K562 (cell line): ENCODE results near the gene LAP3. TPM values are rescaled to one million over a fixed set of nuclear protein-coding genes. Genes with fewer than 3 reads are reported as not detected.
A peak's percentile ranks its signal among the peaks of the same experiment; 100 is the strongest.

Source experiments
- ATAC-seq: fragments of 200-7000 bp; cut with Tn5 transposase; 3 replicates; pipeline ENCODE4 v1.9.1; 2020; ENCODE audit warnings: moderate library complexity
- BruUV-seq: library from RNA; stranded (reverse); fragments of 400-500 nt; replicated peaks from 2 replicates; lab custom pipeline; 2021; lab: Mats Ljungman, UMichigan
- CTCF ChIA-PET: fragments of 300-600 bp; formaldehyde crosslinking; extraction: SDS; loops from one replicate; lab custom pipeline; 2021; ENCODE audit warnings: low intra/inter-chr PET ratio; lab: Yijun Ruan, JAX
- POLR2A ChIA-PET: fragments of 300-600, 350-650 bp; sonication (Branson Sonifier 250); formaldehyde crosslinking; extraction: SDS; loops from one replicate; lab custom pipeline; 2021; ENCODE audit warnings: antibody characterized with exemption, inconsistent platforms; lab: Yijun Ruan, JAX
- DNase-seq, 4 experiments: peaks; one replicate each; pipeline versions ENCODE4 v3.0.0 to v3.0.0-alpha.2; 2011 to 2018; ENCODE audit warnings: low spot score in 3 of 4, mixed read lengths in 3 of 4; ENCODE audit errors: extremely low read depth in 1 of 4
- FAIRE-seq: peaks from 2 replicates; lab custom pipeline; 2011; peaks lifted over from hg19 to GRCh38; lab: Jason Lieb, UNC
- H2AFZ ChIP-seq: 2 replicates; pipeline ENCODE4 v1.6.0; 2011; ENCODE audit warnings: low read depth, low read length, control low read depth, inconsistent platforms
- H3K27ac ChIP-seq: fragments of 200-600 bp; 3 replicates; pipeline ENCODE4 v1.8.0; 2011; ENCODE audit warnings: low read depth, mild to moderate bottlenecking, control low read depth, inconsistent platforms, low read length, moderate library complexity, mixed read lengths; ENCODE audit errors: extremely low read depth
- H3K27me3 ChIP-seq, 2 experiments: fragments of 300-600 bp in 1 of 2; 2 replicates in 1 of 2; 3 replicates in 1 of 2; pipeline versions ENCODE4 v1.6.0 to v1.8.0; 2011; ENCODE audit warnings: inconsistent platforms in 2 of 2, low read length in 2 of 2, mild to moderate bottlenecking in 1 of 2, mixed read lengths in 1 of 2, moderate library complexity in 1 of 2; ENCODE audit not compliant: control insufficient read depth in 2 of 2, insufficient read depth in 2 of 2
- H3K36me3 ChIP-seq: fragments of 300-600 bp; 3 replicates; pipeline ENCODE4 v1.8.0; 2011; ENCODE audit warnings: mild to moderate bottlenecking, low read length, inconsistent platforms; ENCODE audit not compliant: control insufficient read depth, insufficient read depth
- H3K4me1 ChIP-seq, 2 experiments: fragments of 200-600 bp in 1 of 2; replicated peaks in 1 of 2; 2 replicates in 1 of 2; 3 replicates in 1 of 2; pipeline versions ENCODE4 v1.5.1 to v1.8.0; 2011; ENCODE audit warnings: inconsistent platforms in 2 of 2, low read length in 2 of 2, mild to moderate bottlenecking in 1 of 2, mixed read lengths in 1 of 2, moderate library complexity in 1 of 2; ENCODE audit not compliant: control insufficient read depth in 2 of 2, insufficient read depth in 2 of 2
- H3K4me2 ChIP-seq: 2 replicates; pipeline ENCODE4 v1.6.1; 2011; ENCODE audit warnings: low read length, control low read depth, inconsistent platforms, mixed read lengths; ENCODE audit not compliant: insufficient read depth
- H3K4me3 ChIP-seq: fragments of 200-600 bp; sonication (generic), shearing (Covaris generic); 2 replicates; pipeline ENCODE4 v1.5.1; 2016; ENCODE audit warnings: control low read depth, inconsistent platforms
- H3K79me2 ChIP-seq: fragments of 200-600 bp; 3 replicates; pipeline ENCODE4 v1.8.0; 2011; ENCODE audit warnings: low read length, inconsistent platforms; ENCODE audit not compliant: control insufficient read depth, insufficient read depth
- H3K9ac ChIP-seq, 2 experiments: 2 replicates each; pipeline versions ENCODE4 v1.6.0 to v1.6.1; 2011; ENCODE audit warnings: low read depth in 2 of 2, low read length in 2 of 2, control low read depth in 1 of 2, inconsistent platforms in 1 of 2, mild to moderate bottlenecking in 1 of 2, mixed read lengths in 1 of 2; ENCODE audit not compliant: insufficient read depth in 1 of 2
- H3K9me1 ChIP-seq: one replicate; pipeline ENCODE4 v1.6.0; 2011; ENCODE audit warnings: inconsistent platforms, mild to moderate bottlenecking, low read length, moderate library complexity; ENCODE audit not compliant: control insufficient read depth, insufficient read depth
- H3K9me3 ChIP-seq: replicated peaks from 2 replicates; pipeline ENCODE4 v1.5.1; 2011; ENCODE audit warnings: low read depth, low read length, inconsistent platforms; ENCODE audit not compliant: control insufficient read depth, insufficient read depth
- H4K20me1 ChIP-seq: replicated peaks from 2 replicates; pipeline ENCODE4 v1.6.1; 2011; ENCODE audit warnings: low read length, inconsistent platforms, mixed read lengths; ENCODE audit not compliant: control insufficient read depth, insufficient read depth
- BCL6 ChIP-seq: fragments of 250-450 bp; sonication (Bioruptor Pico); IDR thresholded peaks from 2 replicates; pipeline ENCODE4 v1.4.0; 2020
- FOSL1 ChIP-seq: fragments of 200-800 bp; sonication (Bioruptor generic); conservative IDR thresholded peaks from 2 replicates; pipeline ENCODE4 v1.6.1; 2016; ENCODE audit warnings: missing genetic modification characterization, missing compliant biosample characterization
- JUND ChIP-seq, 2 experiments: IDR thresholded peaks; 2 replicates in 1 of 2; 3 replicates in 1 of 2; pipeline ENCODE4 v1.6.1; 2011; ENCODE audit warnings: borderline replicate concordance in 2 of 2, low read depth in 2 of 2, low read length in 2 of 2, improper control_type of control experiment in 1 of 2, missing biosample characterization in 1 of 2, missing genetic modification characterization in 1 of 2, missing genetic modification reagents in 1 of 2
- MTF1 ChIP-seq: fragments of 250-450 bp; sonication (Bioruptor Pico); IDR thresholded peaks from 2 replicates; pipeline ENCODE4 v1.9.0; 2021; ENCODE audit warnings: moderate library complexity, mild to moderate bottlenecking, inconsistent platforms, borderline replicate concordance
- PML ChIP-seq: IDR thresholded peaks from 2 replicates; pipeline ENCODE4 v1.6.1; 2012; ENCODE audit warnings: low read length, inconsistent platforms
- SIRT6 ChIP-seq: IDR thresholded peaks from one replicate; pipeline ENCODE4 v1.6.1; 2012; ENCODE audit warnings: low read depth, mild to moderate bottlenecking, control low read depth, inconsistent platforms, low read length, moderate library complexity
- SNRNP70 ChIP-seq: fragments of 200-400 bp; formaldehyde crosslinking; optimal IDR thresholded peaks from 2 replicates; pipeline ENCODE3; 2017; ENCODE audit warnings: low read depth, low read length
- TCF7 ChIP-seq: sonication (generic); IDR thresholded peaks from 2 replicates; pipeline ENCODE4 v1.6.1; 2016; ENCODE audit warnings: antibody characterized with exemption, borderline replicate concordance
- ZNF707 ChIP-seq: fragments of 250-450 bp; sonication (Bioruptor Pico); conservative IDR thresholded peaks from 2 replicates; pipeline ENCODE4 v1.8.0; 2022; ENCODE audit warnings: inconsistent platforms, mild to moderate bottlenecking, moderate library complexity
- WGBS: fragments of 100-300 bp; shearing (Covaris generic); methylation state at CpG from one replicate; pipeline ENCODE4 v1.1.6; 2016; ENCODE audit warnings: low coverage, mixed read lengths; ENCODE audit not compliant: insufficient coverage; ENCODE audit errors: missing lambda C conversion rate; 5-methylcytosine and 5-hydroxymethylcytosine counted together
- in situ Hi-C: fragments of 300-500 bp; cut with MboI; formaldehyde crosslinking; loops from 4 replicates; pipeline ENCODE4 v1.15.0; 2018; ENCODE audit warnings: inconsistent platforms, mixed read lengths
- intact Hi-C: fragments of 100-400 bp; cut with micrococcal nuclease; formaldehyde crosslinking; loops from 2 replicates; pipeline ENCODE4 v1.14.2; 2022
- polyA plus RNA-seq, 8 experiments: library from polyadenylated mRNA; depleted of rRNA in 4 of 8; stranded (reverse) in 5 of 8; unstranded in 3 of 8; fragments of >200 nt; fragmentation: Nextera tagmentation in 2 of 8; fragmentation: Illumina TruSeq in 1 of 8; extraction: Ambion mirVana in 2 of 8; extraction: Trizol in 1 of 8; gene quantifications; 2 replicates each; pipeline versions ENCODE4 v1.2.1 to v1.2.3, GENCODE V29; 2011 to 2014; ENCODE audit warnings: inconsistent platforms in 1 of 8, missing spikeins in 1 of 8
- total RNA-seq, 7 experiments: library from RNA; depleted of rRNA in 6 of 7; stranded (reverse); fragments of >200 nt in 6 of 7; fragmentation: Illumina TruSeq in 2 of 7; extraction: Trizol in 2 of 7; gene quantifications; 2 replicates each; pipeline versions ENCODE4 v1.2.1 to v1.2.3, GENCODE V29; 2011 to 2021; ENCODE audit warnings: low replicate concordance in 1 of 7
- TF ChIP-seq, protein P1 (sequence below), 2 experiments: fragments of 150-350 bp in 1 of 2; IDR thresholded peaks; 2 replicates each; pipeline ENCODE4 v1.6.1; 2012 to 2016; ENCODE audit warnings: low read depth in 2 of 2, low read length in 2 of 2, mild to moderate bottlenecking in 1 of 2, moderate library complexity in 1 of 2
- TF ChIP-seq, protein P2 (sequence below): fragments of 250-450 bp; sonication (Bioruptor Pico); IDR thresholded peaks from 2 replicates; pipeline ENCODE4 v1.8.0; 2021; ENCODE audit warnings: borderline replicate concordance, mild to moderate bottlenecking, moderate library complexity; ENCODE audit not compliant: poor library complexity, severe bottlenecking

The LAP3 gene
- total and polyA plus RNA-seq, 9 of the 15 experiments (the other 6 are each of a cell fraction or from before 2014, with no cell fraction given): 82.3 to 170 (median 107) TPM

- H3K27me3 ChIP-seq: no peaks in the 10 kb centered on the region; a peak in 1 of 5 replicates
- H3K79me2 ChIP-seq: no peaks in the 10 kb centered on the region
- no peaks in the 10 kb centered on the region for H4K20me1 ChIP-seq
- no peak overlapping the region for H3K4me2 ChIP-seq
- no peak overlapping the region for H3K9ac ChIP-seq
- CTCF ChIA-PET: no interaction called here
- in situ Hi-C loops: loop anchor here (10.0 to 25.0 kb wide), 2 partner anchors 249 to 1042 kb away; no protein-coding TSS in a partner anchor
- no peaks in the 10 kb centered on the region for H3K9me1 ChIP-seq
- peaks cover 0 to 5% of the 10 kb centered on the region in 2 experiments; a peak in 4 of 5 replicates for H3K4me1 ChIP-seq
- H3K36me3 ChIP-seq: no peaks in the 10 kb centered on the region
- ATAC-seq (no peak), DNase-seq (no peak), FAIRE-seq (no peak)
- no peak overlapping the region for H3K27ac ChIP-seq
- POLR2A ChIA-PET: interaction anchor here (0.6 to 0.9 kb wide), 4 partner anchors 15 to 115 kb away, joined by 3 read pairs; no protein-coding TSS in a partner anchor
- H3K9me3 ChIP-seq: no peaks in the 10 kb centered on the region; the same call in 1 of the 2 replicates
- WGBS: 38% methylated on average over 11 of the region's 11 CpGs
- intact Hi-C loops: loop anchor here (10.0 kb wide), 1 partner anchor 479 kb away; the partner anchor contains the start of gene LCORL
- no peak overlapping the region for H3K4me3 ChIP-seq
- TF ChIP-seq TCF7 (no peak), PML (no peak), FOSL1 (tag) (peak; percentile 63), ZNF707 (CRISPR knock-in tag) (no peak), BCL6 (CRISPR knock-in tag) (no peak), SIRT6 (no peak), JUND (IDR thresholded peaks at IDR 0.05; ENCODE audit: borderline replicate concordance, low read depth, low read length) (no peak), JUND (tag; IDR thresholded peaks at IDR 0.05; ENCODE audit: borderline replicate concordance, low read depth, low read length) (0 out of 3 replicates have a peak, but pooled peaks have one; percentile 18), MTF1 (CRISPR knock-in tag) (no peak), SNRNP70 (no peak)
- TF ChIP-seq, protein P1, sequence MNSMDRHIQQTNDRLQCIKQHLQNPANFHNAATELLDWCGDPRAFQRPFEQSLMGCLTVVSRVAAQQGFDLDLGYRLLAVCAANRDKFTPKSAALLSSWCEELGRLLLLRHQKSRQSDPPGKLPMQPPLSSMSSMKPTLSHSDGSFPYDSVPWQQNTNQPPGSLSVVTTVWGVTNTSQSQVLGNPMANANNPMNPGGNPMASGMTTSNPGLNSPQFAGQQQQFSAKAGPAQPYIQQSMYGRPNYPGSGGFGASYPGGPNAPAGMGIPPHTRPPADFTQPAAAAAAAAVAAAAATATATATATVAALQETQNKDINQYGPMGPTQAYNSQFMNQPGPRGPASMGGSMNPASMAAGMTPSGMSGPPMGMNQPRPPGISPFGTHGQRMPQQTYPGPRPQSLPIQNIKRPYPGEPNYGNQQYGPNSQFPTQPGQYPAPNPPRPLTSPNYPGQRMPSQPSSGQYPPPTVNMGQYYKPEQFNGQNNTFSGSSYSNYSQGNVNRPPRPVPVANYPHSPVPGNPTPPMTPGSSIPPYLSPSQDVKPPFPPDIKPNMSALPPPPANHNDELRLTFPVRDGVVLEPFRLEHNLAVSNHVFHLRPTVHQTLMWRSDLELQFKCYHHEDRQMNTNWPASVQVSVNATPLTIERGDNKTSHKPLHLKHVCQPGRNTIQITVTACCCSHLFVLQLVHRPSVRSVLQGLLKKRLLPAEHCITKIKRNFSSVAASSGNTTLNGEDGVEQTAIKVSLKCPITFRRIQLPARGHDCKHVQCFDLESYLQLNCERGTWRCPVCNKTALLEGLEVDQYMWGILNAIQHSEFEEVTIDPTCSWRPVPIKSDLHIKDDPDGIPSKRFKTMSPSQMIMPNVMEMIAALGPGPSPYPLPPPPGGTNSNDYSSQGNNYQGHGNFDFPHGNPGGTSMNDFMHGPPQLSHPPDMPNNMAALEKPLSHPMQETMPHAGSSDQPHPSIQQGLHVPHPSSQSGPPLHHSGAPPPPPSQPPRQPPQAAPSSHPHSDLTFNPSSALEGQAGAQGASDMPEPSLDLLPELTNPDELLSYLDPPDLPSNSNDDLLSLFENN (IDR thresholded peaks at IDR 0.05; ENCODE audit: low read depth in 2 of 2, low read length in 2 of 2): no peak
- TF ChIP-seq, protein P2, sequence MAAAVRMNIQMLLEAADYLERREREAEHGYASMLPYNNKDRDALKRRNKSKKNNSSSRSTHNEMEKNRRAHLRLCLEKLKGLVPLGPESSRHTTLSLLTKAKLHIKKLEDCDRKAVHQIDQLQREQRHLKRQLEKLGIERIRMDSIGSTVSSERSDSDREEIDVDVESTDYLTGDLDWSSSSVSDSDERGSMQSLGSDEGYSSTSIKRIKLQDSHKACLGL (CRISPR knock-in tag): no peak
- TF ChIP-seq, all 486 proteins: peak for 2
- no TSS peak for BruUV-seq
- H2AFZ ChIP-seq: peak overlapping the region; percentile 75
Observed at GRCh38 chr4:17545374-17546140, 31.4 kb upstream of the LAP3 start.
